WTC11 (cell line): ENCODE measurements around the gene FCN3. TPM values are rescaled to one million over a fixed set of nuclear protein-coding genes. Genes with fewer than 3 reads are reported as not detected.

Experiments
- ATAC-seq: fragments of 200-7000 bp; cut with Tn5 transposase; 2 replicates; pipeline ENCODE4 v1.10.0; 2021; ENCODE audit warnings: mild to moderate bottlenecking, moderate library complexity
- CTCF ChIA-PET: fragments of 300-600 bp; sonication (Branson Sonifier 250); formaldehyde crosslinking; loops from one replicate; lab custom pipeline; 2021; ENCODE audit warnings: antibody characterized with exemption; lab: Charles Lee
- POLR2A ChIA-PET: fragments of 350-600 bp; sonication (Branson Sonifier 250); formaldehyde crosslinking; loops from one replicate; lab custom pipeline; 2021; ENCODE audit warnings: antibody characterized with exemption; lab: Charles Lee
- DNase-seq: peaks from one replicate; pipeline ENCODE4 v3.0.0; 2021; ENCODE audit warnings: low spot score
- H3K27ac Mint-ChIP-seq: 2 replicates; pipeline ENCODE4 v1.8.0; 2021; ENCODE audit warnings: mixed read lengths
- H3K27me3 Mint-ChIP-seq: 2 replicates; pipeline ENCODE4 v1.8.0; 2021; ENCODE audit warnings: low read depth, mild to moderate bottlenecking, moderate library complexity, mixed read lengths
- H3K36me3 Mint-ChIP-seq: 2 replicates; pipeline ENCODE4 v1.8.0; 2021; ENCODE audit warnings: mixed read lengths
- H3K4me1 Mint-ChIP-seq: 2 replicates; pipeline ENCODE4 v1.8.0; 2022; ENCODE audit warnings: mixed read lengths
- H3K4me3 Mint-ChIP-seq: 2 replicates; pipeline ENCODE4 v1.8.0; 2021; ENCODE audit warnings: mild to moderate bottlenecking, moderate library complexity, mixed read lengths
- H3K9me3 Mint-ChIP-seq: 2 replicates; pipeline ENCODE4 v1.8.0; 2021; ENCODE audit warnings: mixed read lengths
- AFF4 ChIP-seq: sonication (generic); formaldehyde crosslinking; IDR thresholded peaks from 2 replicates; pipeline ENCODE4 v1.8.1; 2023; ENCODE audit warnings: mild to moderate bottlenecking, missing genetic modification reagents, borderline replicate concordance
- AR ChIP-seq: fragments of 250-450 bp; sonication (Bioruptor Pico); IDR thresholded peaks from 2 replicates; pipeline ENCODE4 v1.9.0; 2021; ENCODE audit warnings: mild to moderate bottlenecking
- ELF4 ChIP-seq: sonication (generic); formaldehyde crosslinking; IDR thresholded peaks from 2 replicates; pipeline ENCODE4 v1.8.1; 2022; ENCODE audit warnings: low read depth, mild to moderate bottlenecking, moderate library complexity, missing genetic modification reagents
- IRF2 ChIP-seq: sonication (generic); formaldehyde crosslinking; IDR thresholded peaks from 2 replicates; pipeline ENCODE4 v1.8.0; 2022; ENCODE audit warnings: low read depth, missing genetic modification reagents, borderline replicate concordance
- MXD4 ChIP-seq: fragments of 250-450 bp; sonication (Bioruptor Pico); IDR thresholded peaks from 2 replicates; pipeline ENCODE4 v1.8.0; 2021; ENCODE audit warnings: mild to moderate bottlenecking, moderate library complexity, borderline replicate concordance
- PRRX2 ChIP-seq: fragments of 250-450 bp; sonication (Bioruptor Pico); IDR thresholded peaks from 2 replicates; pipeline ENCODE4 v1.8.0; 2021; ENCODE audit warnings: mild to moderate bottlenecking
- RORB ChIP-seq: fragments of 250-450 bp; sonication (Bioruptor Pico); IDR thresholded peaks from 2 replicates; pipeline ENCODE4 v1.9.0; 2021; ENCODE audit warnings: mild to moderate bottlenecking
- SP1 ChIP-seq: sonication (generic); formaldehyde crosslinking; conservative IDR thresholded peaks from 2 replicates; pipeline ENCODE4 v1.8.1; 2022; ENCODE audit warnings: missing genetic modification reagents
- TEAD4 ChIP-seq: sonication (generic); formaldehyde crosslinking; IDR thresholded peaks from 2 replicates; pipeline ENCODE4 v1.8.0; 2022; ENCODE audit warnings: mild to moderate bottlenecking, missing genetic modification reagents
- TP53 ChIP-seq: sonication (generic); formaldehyde crosslinking; IDR thresholded peaks from 2 replicates; pipeline ENCODE4 v1.8.1; 2023; ENCODE audit warnings: mild to moderate bottlenecking, missing genetic modification reagents
- ZMAT4 ChIP-seq: fragments of 250-450 bp; sonication (Bioruptor Pico); IDR thresholded peaks from 2 replicates; pipeline ENCODE4 v1.9.0; 2021; ENCODE audit warnings: mild to moderate bottlenecking
- ZNF121 ChIP-seq: sonication (generic); formaldehyde crosslinking; IDR thresholded peaks from 2 replicates; pipeline ENCODE4 v1.8.0; 2023; ENCODE audit warnings: missing genetic modification reagents
- ZNF138 ChIP-seq: sonication (generic); formaldehyde crosslinking; conservative IDR thresholded peaks from 2 replicates; pipeline ENCODE4 v1.8.1; 2022; ENCODE audit warnings: mild to moderate bottlenecking, moderate library complexity, missing genetic modification reagents
- ZNF219 ChIP-seq: sonication (generic); formaldehyde crosslinking; IDR thresholded peaks from 2 replicates; pipeline ENCODE4 v1.8.0; 2023; ENCODE audit warnings: missing genetic modification reagents, mild to moderate bottlenecking, borderline replicate concordance
- total RNA-seq: library from RNA; stranded (reverse); gene quantifications from 3 replicates; pipeline ENCODE4 v1.2.3, GENCODE V29; 2021
- TF ChIP-seq, protein P1 (sequence below): sonication (generic); formaldehyde crosslinking; IDR thresholded peaks from 2 replicates; pipeline ENCODE4 v1.8.0; 2022; ENCODE audit warnings: mild to moderate bottlenecking, missing genetic modification reagents
- TF ChIP-seq, protein P2 (sequence below): fragments of 200-600 bp; IDR thresholded peaks from 2 replicates; pipeline ENCODE4 v1.8.0; 2022; ENCODE audit warnings: antibody characterized with exemption
- TF ChIP-seq, protein P3 (sequence below): sonication (generic); formaldehyde crosslinking; IDR thresholded peaks from 2 replicates; pipeline ENCODE4 v1.8.0; 2022; ENCODE audit warnings: missing genetic modification reagents

The FCN3 gene
- total RNA-seq, 1 experiment from 2014 or later, result 0.98 TPM

GRCh38 chr1:27346357-27346756 lies 28.3 kb downstream of the FCN3 start:
- Mint-ChIP-seq H3K36me3 (peaks cover 9% of the 10 kb centered on the region; the same call in 1 of the 2 replicates), H3K4me3 (no peak overlapping the region), H3K4me1 (peaks cover 35% of the 10 kb centered on the region), H3K27ac (no peak overlapping the region), H3K9me3 (no peaks in the 10 kb centered on the region), H3K27me3 (peaks cover 12% of the 10 kb centered on the region)
- ATAC-seq (no peak), DNase-seq (no peak)
- TF ChIP-seq, protein P1, sequence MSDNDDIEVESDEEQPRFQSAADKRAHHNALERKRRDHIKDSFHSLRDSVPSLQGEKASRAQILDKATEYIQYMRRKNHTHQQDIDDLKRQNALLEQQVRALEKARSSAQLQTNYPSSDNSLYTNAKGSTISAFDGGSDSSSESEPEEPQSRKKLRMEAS, result no peak
- TF ChIP-seq ZNF121 (CRISPR knock-in tag), result peak; percentile 74; the same call in 1 of the 2 replicates
- ChIA-PET POLR2A (no interaction called here), CTCF (interaction anchor here (1.0 to 3.3 kb wide), 3 partner anchors 11 to 50 kb away, joined by 4 to 13 read pairs (median 5); no protein-coding TSS in a partner anchor)

DNA sequence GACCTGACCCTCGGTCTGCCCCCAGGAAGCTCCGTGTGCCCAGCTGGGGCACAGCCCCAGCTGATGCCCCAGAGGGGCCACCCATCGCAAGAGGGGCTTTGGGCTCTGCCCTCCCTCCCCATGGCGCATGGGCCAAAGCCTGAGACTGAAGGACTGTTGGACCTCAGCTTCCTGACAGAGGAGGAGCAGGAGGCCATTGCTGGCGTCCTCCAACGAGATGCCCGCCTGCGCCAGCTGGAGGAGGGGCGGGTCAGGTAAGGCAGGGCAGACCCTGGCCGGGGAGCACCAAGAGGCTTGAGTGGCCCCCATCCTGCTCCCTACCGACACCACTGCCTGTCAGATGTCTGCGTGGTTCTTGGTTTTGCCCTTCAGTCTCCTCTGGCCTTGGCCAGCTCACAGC lies 29.4 kb downstream of the FCN3 start:
- no peak overlapping the region for H3K4me3 Mint-ChIP-seq
- POLR2A ChIA-PET, result interaction anchor here (1.0 to 1.1 kb wide), 2 partner anchors 12 to 13 kb away, joined by 3 read pairs; no protein-coding TSS in a partner anchor
- CTCF ChIA-PET, result interaction anchor here (1.1 to 3.3 kb wide), 4 partner anchors 12 to 44 kb away, joined by 4 to 13 read pairs (median 6); no protein-coding TSS in a partner anchor
- no peak for DNase-seq
- peaks cover 40% of the 10 kb centered on the region for H3K4me1 Mint-ChIP-seq
- TF ChIP-seq TP53 (CRISPR knock-in tag) (no peak), RORB (CRISPR knock-in tag) (no peak), IRF2 (CRISPR knock-in tag) (no peak), PRRX2 (CRISPR knock-in tag) (no peak), ZNF121 (CRISPR knock-in tag) (no peak), AR (CRISPR knock-in tag) (no peak), ZNF138 (CRISPR knock-in tag) (no peak)
- H3K27me3 Mint-ChIP-seq, result peaks cover 7% of the 10 kb centered on the region
- ATAC-seq, result no peak
- no peak overlapping the region for H3K27ac Mint-ChIP-seq
- no peaks in the 10 kb centered on the region for H3K9me3 Mint-ChIP-seq
- peaks cover 9% of the 10 kb centered on the region; the same call in 1 of the 2 replicates for H3K36me3 Mint-ChIP-seq

DNA sequence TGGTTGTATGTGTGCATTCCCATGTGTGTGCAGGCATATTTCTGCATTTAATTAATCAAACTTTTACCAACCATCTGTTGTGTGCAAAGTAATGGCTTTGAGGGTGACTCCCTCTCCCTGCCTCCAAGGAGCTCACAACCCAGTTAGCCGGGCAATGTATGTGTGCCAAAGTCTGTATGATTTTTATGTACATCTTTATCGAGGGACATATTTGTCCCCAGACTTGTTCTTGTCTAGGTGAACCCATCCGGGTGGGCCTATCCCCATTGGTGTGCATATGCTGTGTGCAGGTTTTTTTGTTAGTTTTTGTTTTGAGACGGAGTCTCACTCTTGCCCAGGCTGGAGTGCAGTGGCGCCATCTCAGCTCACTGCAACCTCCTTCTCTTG lies 31.0 kb downstream of the FCN3 start:
- ATAC-seq (no peak), DNase-seq (no peak)
- Mint-ChIP-seq H3K27me3 (peaks cover 2% of the 10 kb centered on the region; the same call in 1 of the 2 replicates), H3K27ac (peak overlapping the region; percentile 68; the same call in 1 of the 2 replicates), H3K36me3 (peaks cover 9% of the 10 kb centered on the region; the same call in 1 of the 2 replicates), H3K4me3 (peak overlapping the region; percentile 29; the same call in 1 of the 2 replicates), H3K4me1 (peaks cover 45% of the 10 kb centered on the region), H3K9me3 (no peaks in the 10 kb centered on the region)
- CTCF ChIA-PET, result interaction anchor here (1.2 to 4.5 kb wide), 5 partner anchors 14 to 53 kb away, joined by 4 to 36 read pairs (median 4); no protein-coding TSS in a partner anchor
- POLR2A ChIA-PET, result interaction anchor here (0.9 kb wide), 1 partner anchor 43 kb away, joined by 3 read pairs; no protein-coding TSS in a partner anchor
- no peak for TF ChIP-seq MXD4 (CRISPR knock-in tag)
- no peak for TF ChIP-seq ZMAT4 (CRISPR knock-in tag)
- TF ChIP-seq TEAD4, result no peak
- TF ChIP-seq, protein P2, sequence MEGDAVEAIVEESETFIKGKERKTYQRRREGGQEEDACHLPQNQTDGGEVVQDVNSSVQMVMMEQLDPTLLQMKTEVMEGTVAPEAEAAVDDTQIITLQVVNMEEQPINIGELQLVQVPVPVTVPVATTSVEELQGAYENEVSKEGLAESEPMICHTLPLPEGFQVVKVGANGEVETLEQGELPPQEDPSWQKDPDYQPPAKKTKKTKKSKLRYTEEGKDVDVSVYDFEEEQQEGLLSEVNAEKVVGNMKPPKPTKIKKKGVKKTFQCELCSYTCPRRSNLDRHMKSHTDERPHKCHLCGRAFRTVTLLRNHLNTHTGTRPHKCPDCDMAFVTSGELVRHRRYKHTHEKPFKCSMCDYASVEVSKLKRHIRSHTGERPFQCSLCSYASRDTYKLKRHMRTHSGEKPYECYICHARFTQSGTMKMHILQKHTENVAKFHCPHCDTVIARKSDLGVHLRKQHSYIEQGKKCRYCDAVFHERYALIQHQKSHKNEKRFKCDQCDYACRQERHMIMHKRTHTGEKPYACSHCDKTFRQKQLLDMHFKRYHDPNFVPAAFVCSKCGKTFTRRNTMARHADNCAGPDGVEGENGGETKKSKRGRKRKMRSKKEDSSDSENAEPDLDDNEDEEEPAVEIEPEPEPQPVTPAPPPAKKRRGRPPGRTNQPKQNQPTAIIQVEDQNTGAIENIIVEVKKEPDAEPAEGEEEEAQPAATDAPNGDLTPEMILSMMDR, result no peak
- TF ChIP-seq, protein P3, sequence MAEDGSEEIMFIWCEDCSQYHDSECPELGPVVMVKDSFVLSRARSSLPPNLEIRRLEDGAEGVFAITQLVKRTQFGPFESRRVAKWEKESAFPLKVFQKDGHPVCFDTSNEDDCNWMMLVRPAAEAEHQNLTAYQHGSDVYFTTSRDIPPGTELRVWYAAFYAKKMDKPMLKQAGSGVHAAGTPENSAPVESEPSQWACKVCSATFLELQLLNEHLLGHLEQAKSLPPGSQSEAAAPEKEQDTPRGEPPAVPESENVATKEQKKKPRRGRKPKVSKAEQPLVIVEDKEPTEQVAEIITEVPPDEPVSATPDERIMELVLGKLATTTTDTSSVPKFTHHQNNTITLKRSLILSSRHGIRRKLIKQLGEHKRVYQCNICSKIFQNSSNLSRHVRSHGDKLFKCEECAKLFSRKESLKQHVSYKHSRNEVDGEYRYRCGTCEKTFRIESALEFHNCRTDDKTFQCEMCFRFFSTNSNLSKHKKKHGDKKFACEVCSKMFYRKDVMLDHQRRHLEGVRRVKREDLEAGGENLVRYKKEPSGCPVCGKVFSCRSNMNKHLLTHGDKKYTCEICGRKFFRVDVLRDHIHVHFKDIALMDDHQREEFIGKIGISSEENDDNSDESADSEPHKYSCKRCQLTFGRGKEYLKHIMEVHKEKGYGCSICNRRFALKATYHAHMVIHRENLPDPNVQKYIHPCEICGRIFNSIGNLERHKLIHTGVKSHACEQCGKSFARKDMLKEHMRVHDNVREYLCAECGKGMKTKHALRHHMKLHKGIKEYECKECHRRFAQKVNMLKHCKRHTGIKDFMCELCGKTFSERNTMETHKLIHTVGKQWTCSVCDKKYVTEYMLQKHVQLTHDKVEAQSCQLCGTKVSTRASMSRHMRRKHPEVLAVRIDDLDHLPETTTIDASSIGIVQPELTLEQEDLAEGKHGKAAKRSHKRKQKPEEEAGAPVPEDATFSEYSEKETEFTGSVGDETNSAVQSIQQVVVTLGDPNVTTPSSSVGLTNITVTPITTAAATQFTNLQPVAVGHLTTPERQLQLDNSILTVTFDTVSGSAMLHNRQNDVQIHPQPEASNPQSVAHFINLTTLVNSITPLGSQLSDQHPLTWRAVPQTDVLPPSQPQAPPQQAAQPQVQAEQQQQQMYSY (CRISPR knock-in tag), result no peak
- TF ChIP-seq RORB (CRISPR knock-in tag), result no peak
- no peak for TF ChIP-seq ZNF219 (CRISPR knock-in tag)
- TF ChIP-seq AFF4 (CRISPR knock-in tag), result no peak
- TF ChIP-seq SP1, result no peak
- no peak for TF ChIP-seq ELF4 (CRISPR knock-in tag)
